HEK293 (cell line): ENCODE measurements around the gene SNX33.

Experiments
- GLIS2 ChIP-seq: fragments of 450-650 bp; formaldehyde crosslinking; IDR thresholded peaks from 2 replicates; pipeline ENCODE4 v1.5.1; 2016; ENCODE audit warnings: missing biosample characterization, missing genetic modification characterization
- HIC1 ChIP-seq: fragments of 450-650 bp; formaldehyde crosslinking; IDR thresholded peaks from 2 replicates; pipeline ENCODE4 v1.5.1; 2016; ENCODE audit warnings: missing biosample characterization, missing genetic modification characterization
- SP3 ChIP-seq: fragments of 450-650 bp; formaldehyde crosslinking; IDR thresholded peaks from 2 replicates; pipeline ENCODE4 v1.5.1; 2016; ENCODE audit warnings: missing biosample characterization, missing genetic modification characterization
- ZBTB17 ChIP-seq: fragments of 450-650 bp; formaldehyde crosslinking; IDR thresholded peaks from 2 replicates; pipeline ENCODE4 v1.5.1; 2016; ENCODE audit warnings: missing biosample characterization, missing genetic modification characterization
- ZBTB7A ChIP-seq: fragments of 450-650 bp; formaldehyde crosslinking; IDR thresholded peaks from 2 replicates; pipeline ENCODE4 v1.5.1; 2016; ENCODE audit warnings: low read depth, missing biosample characterization, missing genetic modification characterization
- ZEB2 ChIP-seq: fragments of 450-650 bp; formaldehyde crosslinking; IDR thresholded peaks from 2 replicates; pipeline ENCODE4 v1.5.1; 2016; ENCODE audit warnings: missing biosample characterization, missing genetic modification characterization
- ZNF16 ChIP-seq: fragments of 450-650 bp; formaldehyde crosslinking; IDR thresholded peaks from 2 replicates; pipeline ENCODE4 v1.5.1; 2016; ENCODE audit warnings: low read depth, missing biosample characterization, missing genetic modification characterization
- ZNF398 ChIP-seq: fragments of 450-650 bp; formaldehyde crosslinking; IDR thresholded peaks from 2 replicates; pipeline ENCODE4 v1.5.1; 2017; ENCODE audit warnings: missing biosample characterization, missing genetic modification characterization
- ZNF449 ChIP-seq: fragments of 450-650 bp; formaldehyde crosslinking; IDR thresholded peaks from 2 replicates; pipeline ENCODE4 v1.5.1; 2017; ENCODE audit warnings: missing biosample characterization, mild to moderate bottlenecking, missing genetic modification characterization, moderate library complexity
- ZNF48 ChIP-seq: fragments of 450-650 bp; formaldehyde crosslinking; IDR thresholded peaks from 2 replicates; pipeline ENCODE4 v1.5.1; 2016; ENCODE audit warnings: missing biosample characterization, missing genetic modification characterization
- ZNF513 ChIP-seq: fragments of 450-650 bp; IDR thresholded peaks from 2 replicates; pipeline ENCODE4 v1.5.1; 2018; ENCODE audit warnings: missing biosample characterization, missing genetic modification characterization
- ZNF629 ChIP-seq: fragments of 450-650 bp; formaldehyde crosslinking; IDR thresholded peaks from 2 replicates; pipeline ENCODE4 v1.5.1; 2017; ENCODE audit warnings: missing biosample characterization, missing genetic modification characterization
- ZNF658 ChIP-seq: fragments of 450-650 bp; formaldehyde crosslinking; IDR thresholded peaks from 2 replicates; pipeline ENCODE4; 2016; ENCODE audit warnings: missing biosample characterization, missing genetic modification characterization
- ZNF704 ChIP-seq: fragments of 450-650 bp; formaldehyde crosslinking; IDR thresholded peaks from 2 replicates; pipeline ENCODE4 v1.5.1; 2016; ENCODE audit warnings: missing biosample characterization, missing genetic modification characterization
- ZNF707 ChIP-seq: fragments of 450-650 bp; formaldehyde crosslinking; IDR thresholded peaks from 2 replicates; pipeline ENCODE4 v1.5.1; 2016; ENCODE audit warnings: missing biosample characterization, missing genetic modification characterization
- TF ChIP-seq, protein P1 (sequence below): fragments of 450-650 bp; formaldehyde crosslinking; conservative IDR thresholded peaks from 2 replicates; pipeline ENCODE4 v1.5.1; 2016; ENCODE audit warnings: low read depth, missing biosample characterization, missing genetic modification characterization
- TF ChIP-seq, protein P2 (sequence below): fragments of 450-650 bp; formaldehyde crosslinking; IDR thresholded peaks from 2 replicates; pipeline ENCODE4 v1.5.1; 2016; ENCODE audit warnings: missing biosample characterization, missing genetic modification characterization
- TF ChIP-seq, protein P3 (sequence below): fragments of 450-650 bp; formaldehyde crosslinking; conservative IDR thresholded peaks from 2 replicates; pipeline ENCODE4 v1.5.1; 2016; ENCODE audit warnings: low read depth, missing biosample characterization, missing genetic modification characterization

SNX33 gene

GRCh38 chr15:75705854-75706681 lies 58.4 kb downstream of the SNX33 start (continued):
- TF ChIP-seq ZNF398 (tag by site-specific recombination) (no peak; the same call in 1 of the 2 replicates), ZNF707 (tag by site-specific recombination) (no peak), SP3 (tag by site-specific recombination) (no peak), ZBTB17 (tag by site-specific recombination) (0 out of 2 replicates have a peak, but pooled peaks have one; percentile 24), ZNF629 (tag by site-specific recombination) (no peak), ZNF16 (tag by site-specific recombination) (no peak), ZNF513 (tag by site-specific recombination) (no peak), ZBTB7A (tag by site-specific recombination) (0 out of 2 replicates have a peak, but pooled peaks have one; percentile 45), ZNF704 (no peak), ZNF449 (tag by site-specific recombination) (no peak), GLIS2 (tag by site-specific recombination) (no peak; the same call in 1 of the 2 replicates), ZNF658 (tag by site-specific recombination) (no peak), ZNF48 (no peak), HIC1 (no peak), ZEB2 (tag by site-specific recombination) (no peak)
- TF ChIP-seq, protein P1, sequence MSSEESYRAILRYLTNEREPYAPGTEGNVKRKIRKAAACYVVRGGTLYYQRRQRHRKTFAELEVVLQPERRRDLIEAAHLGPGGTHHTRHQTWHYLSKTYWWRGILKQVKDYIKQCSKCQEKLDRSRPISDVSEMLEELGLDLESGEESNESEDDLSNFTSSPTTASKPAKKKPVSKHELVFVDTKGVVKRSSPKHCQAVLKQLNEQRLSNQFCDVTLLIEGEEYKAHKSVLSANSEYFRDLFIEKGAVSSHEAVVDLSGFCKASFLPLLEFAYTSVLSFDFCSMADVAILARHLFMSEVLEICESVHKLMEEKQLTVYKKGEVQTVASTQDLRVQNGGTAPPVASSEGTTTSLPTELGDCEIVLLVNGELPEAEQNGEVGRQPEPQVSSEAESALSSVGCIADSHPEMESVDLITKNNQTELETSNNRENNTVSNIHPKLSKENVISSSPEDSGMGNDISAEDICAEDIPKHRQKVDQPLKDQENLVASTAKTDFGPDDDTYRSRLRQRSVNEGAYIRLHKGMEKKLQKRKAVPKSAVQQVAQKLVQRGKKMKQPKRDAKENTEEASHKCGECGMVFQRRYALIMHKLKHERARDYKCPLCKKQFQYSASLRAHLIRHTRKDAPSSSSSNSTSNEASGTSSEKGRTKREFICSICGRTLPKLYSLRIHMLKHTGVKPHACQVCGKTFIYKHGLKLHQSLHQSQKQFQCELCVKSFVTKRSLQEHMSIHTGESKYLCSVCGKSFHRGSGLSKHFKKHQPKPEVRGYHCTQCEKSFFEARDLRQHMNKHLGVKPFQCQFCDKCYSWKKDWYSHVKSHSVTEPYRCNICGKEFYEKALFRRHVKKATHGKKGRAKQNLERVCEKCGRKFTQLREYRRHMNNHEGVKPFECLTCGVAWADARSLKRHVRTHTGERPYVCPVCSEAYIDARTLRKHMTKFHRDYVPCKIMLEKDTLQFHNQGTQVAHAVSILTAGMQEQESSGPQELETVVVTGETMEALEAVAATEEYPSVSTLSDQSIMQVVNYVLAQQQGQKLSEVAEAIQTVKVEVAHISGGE (tag by site-specific recombination): no peak
- TF ChIP-seq, protein P2, sequence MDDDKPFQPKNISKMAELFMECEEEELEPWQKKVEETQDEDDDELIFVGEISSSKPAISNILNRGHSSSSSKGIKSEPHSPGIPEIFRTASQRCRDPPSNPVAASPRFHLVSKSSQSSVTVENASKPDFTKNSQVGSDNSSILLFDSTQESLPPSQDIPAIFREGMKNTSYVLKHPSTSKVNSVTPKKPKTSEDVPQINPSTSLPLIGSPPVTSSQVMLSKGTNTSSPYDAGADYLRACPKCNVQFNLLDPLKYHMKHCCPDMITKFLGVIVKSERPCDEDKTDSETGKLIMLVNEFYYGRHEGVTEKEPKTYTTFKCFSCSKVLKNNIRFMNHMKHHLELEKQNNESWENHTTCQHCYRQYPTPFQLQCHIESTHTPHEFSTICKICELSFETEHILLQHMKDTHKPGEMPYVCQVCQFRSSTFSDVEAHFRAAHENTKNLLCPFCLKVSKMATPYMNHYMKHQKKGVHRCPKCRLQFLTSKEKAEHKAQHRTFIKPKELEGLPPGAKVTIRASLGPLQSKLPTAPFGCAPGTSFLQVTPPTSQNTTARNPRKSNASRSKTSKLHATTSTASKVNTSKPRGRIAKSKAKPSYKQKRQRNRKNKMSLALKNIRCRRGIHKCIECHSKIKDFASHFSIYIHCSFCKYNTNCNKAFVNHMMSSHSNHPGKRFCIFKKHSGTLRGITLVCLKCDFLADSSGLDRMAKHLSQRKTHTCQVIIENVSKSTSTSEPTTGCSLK: peak; percentile 93; the same call in 1 of the 2 replicates
- TF ChIP-seq, protein P3, sequence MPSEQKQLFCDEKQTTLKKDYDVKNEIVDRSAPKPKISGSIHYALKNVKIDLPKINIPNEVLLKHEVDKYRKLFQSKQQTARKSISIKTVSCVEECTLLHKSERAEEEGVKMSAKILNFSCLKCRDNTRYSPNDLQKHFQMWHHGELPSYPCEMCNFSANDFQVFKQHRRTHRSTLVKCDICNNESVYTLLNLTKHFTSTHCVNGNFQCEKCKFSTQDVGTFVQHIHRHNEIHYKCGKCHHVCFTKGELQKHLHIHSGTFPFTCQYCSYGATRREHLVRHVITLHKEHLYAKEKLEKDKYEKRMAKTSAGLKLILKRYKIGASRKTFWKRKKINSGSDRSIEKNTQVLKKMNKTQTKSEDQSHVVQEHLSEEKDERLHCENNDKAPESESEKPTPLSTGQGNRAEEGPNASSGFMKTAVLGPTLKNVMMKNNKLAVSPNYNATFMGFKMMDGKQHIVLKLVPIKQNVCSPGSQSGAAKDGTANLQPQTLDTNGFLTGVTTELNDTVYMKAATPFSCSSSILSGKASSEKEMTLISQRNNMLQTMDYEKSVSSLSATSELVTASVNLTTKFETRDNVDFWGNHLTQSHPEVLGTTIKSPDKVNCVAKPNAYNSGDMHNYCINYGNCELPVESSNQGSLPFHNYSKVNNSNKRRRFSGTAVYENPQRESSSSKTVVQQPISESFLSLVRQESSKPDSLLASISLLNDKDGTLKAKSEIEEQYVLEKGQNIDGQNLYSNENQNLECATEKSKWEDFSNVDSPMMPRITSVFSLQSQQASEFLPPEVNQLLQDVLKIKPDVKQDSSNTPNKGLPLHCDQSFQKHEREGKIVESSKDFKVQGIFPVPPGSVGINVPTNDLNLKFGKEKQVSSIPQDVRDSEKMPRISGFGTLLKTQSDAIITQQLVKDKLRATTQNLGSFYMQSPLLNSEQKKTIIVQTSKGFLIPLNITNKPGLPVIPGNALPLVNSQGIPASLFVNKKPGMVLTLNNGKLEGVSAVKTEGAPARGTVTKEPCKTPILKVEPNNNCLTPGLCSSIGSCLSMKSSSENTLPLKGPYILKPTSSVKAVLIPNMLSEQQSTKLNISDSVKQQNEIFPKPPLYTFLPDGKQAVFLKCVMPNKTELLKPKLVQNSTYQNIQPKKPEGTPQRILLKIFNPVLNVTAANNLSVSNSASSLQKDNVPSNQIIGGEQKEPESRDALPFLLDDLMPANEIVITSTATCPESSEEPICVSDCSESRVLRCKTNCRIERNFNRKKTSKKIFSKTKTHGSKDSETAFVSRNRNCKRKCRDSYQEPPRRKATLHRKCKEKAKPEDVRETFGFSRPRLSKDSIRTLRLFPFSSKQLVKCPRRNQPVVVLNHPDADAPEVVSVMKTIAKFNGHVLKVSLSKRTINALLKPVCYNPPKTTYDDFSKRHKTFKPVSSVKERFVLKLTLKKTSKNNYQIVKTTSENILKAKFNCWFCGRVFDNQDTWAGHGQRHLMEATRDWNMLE (tag by site-specific recombination): no peak
